HL-60/S4 (cell line): ENCODE results near the gene XRN2.

Experiments
- in situ Hi-C: fragments of 300-500 bp; cut with MboI; formaldehyde crosslinking; loops from 2 replicates; pipeline ENCODE4 v1.14.3; 2022; ENCODE audit warnings: low sequenced_read_pairs

XRN2 gene

DNA sequence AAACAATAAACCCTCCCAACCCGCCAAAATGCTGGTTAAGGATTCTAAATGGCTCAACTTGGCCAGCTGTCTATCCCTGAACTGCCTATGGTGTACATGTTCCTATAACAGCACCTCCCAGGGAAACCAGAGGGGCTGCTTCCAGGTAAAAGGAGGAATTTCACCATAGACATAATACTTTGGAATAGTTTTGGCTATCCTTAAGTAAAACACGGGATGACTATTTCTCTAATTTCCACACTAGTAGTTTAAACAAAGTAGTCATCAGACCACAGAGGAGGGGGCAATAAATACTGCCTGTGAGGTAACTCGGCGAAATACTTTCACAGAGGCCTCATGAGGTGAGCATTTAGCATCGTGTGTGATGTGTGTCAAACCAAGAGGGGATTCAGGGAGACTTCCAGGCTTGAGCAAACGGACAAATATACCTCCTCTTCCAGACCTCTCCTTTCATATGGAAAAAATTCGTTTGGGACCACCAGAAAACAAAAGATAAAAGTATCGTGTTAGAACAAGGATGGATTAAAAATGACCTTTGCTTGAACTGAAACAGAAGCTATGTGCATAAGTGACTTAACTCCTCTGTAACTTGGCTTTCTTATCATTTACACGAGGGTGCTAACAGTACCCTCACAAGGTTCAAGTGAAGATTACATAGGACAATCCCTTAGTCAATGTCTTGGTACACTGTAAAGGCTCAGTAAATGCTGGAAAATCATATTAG, 1.0 kb upstream of the XRN2 start:
- in situ Hi-C loops: no loop called here

DNA sequence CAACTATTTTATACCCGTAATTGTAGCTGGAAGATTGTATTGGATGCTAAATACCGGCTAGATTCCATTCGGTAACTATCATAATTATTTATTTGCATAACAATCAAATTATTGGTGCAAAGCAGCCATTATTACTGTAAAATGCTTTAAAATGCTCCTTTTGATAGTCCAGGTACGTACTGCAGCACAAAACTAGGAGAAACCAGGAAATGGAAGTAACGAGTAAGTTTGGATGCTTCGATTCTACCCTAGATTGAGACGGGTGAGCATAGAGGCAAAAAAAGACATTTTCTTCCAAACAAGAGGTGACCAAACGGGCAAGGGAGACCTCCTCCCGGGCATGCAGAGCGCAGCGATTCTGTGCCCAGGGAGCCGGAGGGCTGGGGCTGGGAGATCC, 469 bp upstream of the XRN2 start:
- in situ Hi-C loops: no loop called here

DNA sequence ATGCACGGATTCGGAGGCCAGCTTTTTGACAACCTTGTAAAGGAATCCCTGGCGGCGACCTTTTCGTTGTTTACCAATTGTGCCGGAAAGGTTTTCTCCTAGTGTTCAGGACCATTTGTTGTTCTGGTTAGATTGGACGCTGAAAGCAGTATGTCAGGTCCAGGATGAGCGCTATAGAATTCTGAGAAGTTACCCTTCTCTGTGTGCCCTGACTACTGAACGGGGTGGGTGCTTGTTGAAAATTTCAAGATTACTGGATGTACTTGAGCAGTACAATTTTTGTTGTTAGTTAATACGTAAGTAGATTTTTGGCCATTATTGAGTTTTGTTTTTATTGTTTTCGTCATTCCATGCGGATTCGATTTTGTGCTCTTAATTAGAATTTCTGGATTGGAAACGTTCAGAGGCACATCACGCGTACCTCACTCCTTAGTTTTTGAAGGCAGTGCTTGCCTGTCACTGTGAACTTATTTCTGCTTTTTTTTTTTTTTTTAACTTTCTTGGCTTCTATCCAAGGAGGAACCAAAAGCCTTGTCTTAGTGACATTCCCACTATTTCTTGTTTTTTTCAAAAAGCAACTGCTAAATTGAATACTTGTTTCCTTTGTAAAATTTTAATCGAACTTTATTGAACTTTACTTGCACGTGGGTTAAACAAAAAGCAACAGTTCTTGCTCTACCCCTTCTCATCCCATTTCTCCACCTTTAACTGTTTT, 898 bp downstream of the XRN2 start:
- in situ Hi-C loops: no loop called here

DNA sequence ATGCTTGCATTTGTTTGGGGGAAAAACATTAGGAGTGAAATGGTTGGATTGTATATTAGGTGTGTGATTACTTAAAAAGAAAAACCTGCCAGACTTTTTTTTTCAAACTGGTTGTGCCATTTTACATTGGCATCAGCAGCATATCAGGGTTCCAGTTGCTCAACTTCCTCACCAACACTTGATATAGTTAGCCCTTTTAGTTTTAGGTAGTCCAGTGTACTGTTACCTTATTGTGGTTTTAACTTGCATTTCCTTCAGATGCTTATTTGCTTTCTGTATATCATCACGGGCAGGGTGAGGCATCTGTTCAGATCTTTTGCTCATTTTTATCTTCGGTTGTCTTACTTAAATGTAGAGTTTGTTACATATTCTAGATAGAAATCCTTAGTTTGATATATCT, 5.2 kb downstream of the XRN2 start:
- in situ Hi-C loops: no loop called here

DNA sequence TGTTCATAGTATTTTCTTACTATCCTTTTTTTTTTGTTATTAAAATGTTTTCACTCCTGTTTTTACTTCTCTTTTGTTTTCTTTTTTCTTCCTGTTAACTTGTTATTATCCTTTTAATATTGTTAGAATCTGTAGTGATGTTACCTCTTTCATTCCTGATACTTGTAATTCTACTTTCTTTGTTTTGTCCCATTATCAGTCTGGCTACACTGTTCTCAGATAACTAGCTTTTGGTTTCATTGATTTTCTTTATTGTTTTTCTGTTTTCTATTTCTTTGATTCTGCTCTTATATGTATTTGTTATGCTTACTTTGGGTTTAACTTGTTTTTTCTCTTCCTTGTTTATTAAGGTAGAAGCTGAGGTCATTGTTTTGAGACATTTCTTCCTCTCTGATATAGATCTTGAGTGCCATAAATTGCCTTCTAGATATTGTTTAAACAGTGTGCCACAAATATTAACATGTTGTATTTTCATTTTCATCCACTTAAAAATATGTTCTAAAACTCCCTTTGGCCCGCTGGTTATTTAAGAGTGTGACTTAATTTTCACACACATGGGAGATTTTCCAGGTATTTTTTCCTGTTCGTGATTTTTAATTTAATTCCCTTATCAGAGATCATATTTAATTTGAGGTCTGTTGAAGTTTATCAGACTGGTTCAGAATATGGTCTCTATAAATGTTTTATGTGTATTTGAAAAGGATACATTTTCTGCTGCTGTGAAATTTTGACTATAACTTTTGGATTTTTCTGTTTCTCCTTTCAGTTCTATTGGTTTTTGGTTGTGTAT, 6.7 kb downstream of the XRN2 start:
- in situ Hi-C loops: no loop called here

DNA sequence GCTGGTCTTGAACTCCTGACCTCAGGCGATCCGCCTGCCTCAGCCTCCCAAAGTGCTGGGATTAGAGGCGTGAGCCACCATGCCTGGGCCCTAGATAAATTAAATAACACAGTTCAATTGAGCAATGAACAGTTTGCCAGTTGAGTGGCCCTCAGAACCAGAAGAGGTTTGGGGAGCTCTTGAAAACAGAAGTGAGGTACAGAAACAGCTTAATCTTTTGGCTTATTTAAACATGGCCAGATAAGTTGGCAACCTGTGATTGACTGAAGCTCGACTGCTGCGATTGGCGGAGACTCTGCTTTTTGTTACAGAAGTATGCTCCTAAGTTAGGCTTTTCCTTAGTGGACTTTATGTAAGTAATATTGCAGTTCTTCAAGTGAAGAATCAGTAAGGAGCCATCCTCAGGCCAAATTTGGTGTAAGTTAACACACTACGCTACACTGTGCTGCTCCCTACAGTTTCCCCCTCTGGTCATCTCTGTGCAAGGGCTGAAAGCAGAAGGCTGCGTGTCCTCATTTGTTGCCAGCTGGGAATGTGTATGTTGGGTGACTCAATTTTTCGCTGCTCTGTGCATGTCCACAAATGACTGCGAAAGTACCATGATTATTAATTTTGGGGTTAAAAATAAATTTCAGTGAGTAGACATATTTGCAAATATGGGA, 9.8 kb downstream of the XRN2 start:
- in situ Hi-C loops: no loop called here

DNA sequence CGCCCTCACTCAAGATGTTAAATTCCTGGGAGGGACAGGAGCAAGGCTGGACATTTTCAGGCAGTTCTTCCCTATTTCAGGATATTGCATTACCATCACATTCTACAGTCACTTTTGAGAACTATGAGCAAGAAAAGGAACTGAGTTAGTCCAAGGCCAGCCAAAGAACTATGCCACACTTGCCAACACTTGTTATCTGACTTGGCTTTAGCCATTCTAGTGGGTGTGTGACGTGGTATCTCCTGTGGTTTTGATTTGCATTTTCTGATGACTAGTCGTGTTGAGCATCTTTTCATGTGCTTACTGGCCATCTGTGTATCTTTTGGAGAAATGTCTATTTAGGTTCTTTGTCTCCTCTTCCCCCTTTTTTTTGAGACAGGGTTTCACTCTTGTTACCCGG, 12.0 kb downstream of the XRN2 start:
- in situ Hi-C loops: no loop called here

DNA sequence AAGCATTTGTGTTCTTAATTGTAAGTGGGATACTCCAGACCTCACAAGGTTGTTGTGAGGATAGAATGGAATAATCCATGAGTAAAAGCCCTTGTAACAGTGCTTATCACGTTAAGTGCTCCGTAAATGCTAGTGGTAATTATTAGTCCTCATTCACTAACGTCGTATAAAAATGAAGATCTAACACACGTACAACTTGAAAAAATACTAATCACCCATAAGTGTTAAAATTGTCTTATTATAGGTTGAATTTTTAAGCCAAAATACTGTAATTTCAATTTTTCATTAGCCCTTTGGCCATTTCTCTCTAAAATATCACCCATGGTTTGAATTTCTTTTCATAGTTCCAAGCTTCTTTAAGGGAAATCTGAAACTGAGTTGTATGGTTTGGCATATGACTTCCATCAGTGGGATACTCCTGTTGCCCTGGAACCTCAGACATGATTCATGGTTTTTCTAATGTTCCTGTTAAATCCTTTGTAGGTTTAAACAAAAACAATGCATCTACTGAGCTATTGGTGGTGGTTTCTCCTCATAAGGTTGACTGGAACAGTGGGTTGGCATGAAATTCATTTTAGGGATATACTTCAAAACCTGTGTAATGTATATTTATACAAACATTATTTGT, 19.1 kb downstream of the XRN2 start:
- in situ Hi-C loops: no loop called here

DNA sequence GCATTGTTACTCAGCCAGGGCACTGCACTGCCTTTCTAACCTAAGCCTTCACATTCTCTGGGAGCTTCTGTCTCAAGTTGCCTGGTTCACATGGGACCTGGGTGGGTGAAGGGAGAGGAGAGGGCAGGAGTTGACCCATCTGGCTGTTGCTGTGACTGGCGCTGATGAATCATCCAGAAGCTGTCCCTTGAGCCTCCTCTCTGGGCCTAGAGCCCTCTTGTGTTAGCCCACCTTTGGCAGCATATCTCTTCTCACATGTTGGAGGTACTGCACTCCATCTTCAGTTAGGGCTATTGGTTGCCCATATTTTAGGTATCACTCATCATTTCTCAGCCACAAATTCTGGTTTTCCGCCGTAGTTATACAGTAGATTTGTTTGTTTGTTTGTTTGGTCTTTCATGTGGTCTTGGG, 19.8 kb downstream of the XRN2 start:
- in situ Hi-C loops: no loop called here

DNA sequence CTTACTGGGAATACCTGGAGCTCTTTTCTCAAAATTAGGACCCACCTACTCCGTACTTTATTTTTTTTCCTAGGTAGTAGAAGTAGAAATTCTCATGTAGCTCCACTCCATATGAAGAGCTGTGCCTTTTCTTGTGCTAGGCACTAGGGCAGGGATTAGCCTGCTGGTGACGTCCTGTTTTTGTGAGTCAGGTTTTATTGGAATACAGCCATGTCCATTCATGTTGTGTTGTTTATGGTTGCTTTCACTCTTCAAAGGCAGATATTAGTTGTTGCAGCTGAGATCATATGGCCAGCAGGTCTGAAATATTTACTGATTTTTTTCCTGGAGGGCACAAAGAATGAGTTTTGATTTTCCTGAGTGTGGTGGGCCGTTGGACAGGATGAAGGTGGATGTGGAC, 20.5 kb downstream of the XRN2 start:
- in situ Hi-C loops: no loop called here

DNA sequence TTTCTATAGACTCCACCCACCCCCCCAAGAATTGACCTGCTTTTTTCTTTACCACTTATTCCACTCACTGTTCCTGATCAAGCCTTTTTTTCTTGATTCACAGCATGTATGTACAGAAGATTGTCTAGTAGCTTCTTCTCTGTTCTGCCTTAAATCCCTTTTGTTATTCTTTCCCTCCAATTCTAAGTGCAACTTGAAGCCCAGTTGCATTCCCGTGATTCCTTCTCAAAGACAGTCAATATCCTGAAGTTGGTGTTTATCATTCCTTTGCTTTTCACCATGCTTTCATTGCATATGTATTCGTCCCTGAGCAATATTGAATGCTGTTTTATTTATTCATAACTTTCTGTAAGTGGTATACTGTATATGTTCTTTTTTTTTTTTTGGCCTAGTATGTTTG, 21.0 kb downstream of the XRN2 start:
- in situ Hi-C loops: no loop called here

DNA sequence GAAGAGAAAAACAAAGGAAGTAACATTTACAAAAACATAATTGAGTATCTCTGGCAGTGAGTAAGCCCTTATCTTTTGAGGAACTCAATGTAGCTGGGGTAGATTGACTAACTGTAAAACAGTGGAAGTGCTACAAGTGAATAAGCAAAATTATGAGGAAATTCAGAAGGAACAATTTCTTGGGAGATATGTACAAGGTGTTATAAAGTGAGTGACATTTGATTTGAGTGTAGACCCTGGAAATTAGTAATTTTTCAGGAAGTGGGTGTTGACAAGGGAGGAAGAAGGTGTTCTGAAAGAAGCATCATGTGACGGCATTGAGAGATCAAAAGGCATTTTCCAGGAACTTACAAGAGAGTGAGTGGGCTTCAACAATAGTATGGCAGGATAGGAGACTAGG, 22.2 kb downstream of the XRN2 start:
- in situ Hi-C loops: no loop called here

DNA sequence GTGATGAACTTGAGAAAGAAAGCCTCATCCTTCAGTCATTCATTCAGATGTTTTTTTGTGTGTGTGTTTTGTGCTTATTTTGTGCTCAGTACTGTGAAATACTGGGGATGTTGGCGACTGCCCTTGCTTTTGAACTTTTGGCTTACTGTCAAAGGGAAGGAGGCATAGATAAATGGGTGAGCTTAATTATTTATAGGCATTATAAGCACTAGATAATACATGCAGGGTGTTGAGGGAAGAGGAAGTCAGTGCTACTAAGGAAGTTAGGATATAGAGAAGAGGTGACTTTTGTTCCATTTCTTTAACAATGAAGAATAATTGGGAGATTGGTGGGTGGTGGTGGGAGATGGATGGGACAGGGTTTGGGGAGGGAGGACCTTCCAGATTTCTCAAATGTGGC, 23.6 kb downstream of the XRN2 start:
- in situ Hi-C loops: no loop called here

DNA sequence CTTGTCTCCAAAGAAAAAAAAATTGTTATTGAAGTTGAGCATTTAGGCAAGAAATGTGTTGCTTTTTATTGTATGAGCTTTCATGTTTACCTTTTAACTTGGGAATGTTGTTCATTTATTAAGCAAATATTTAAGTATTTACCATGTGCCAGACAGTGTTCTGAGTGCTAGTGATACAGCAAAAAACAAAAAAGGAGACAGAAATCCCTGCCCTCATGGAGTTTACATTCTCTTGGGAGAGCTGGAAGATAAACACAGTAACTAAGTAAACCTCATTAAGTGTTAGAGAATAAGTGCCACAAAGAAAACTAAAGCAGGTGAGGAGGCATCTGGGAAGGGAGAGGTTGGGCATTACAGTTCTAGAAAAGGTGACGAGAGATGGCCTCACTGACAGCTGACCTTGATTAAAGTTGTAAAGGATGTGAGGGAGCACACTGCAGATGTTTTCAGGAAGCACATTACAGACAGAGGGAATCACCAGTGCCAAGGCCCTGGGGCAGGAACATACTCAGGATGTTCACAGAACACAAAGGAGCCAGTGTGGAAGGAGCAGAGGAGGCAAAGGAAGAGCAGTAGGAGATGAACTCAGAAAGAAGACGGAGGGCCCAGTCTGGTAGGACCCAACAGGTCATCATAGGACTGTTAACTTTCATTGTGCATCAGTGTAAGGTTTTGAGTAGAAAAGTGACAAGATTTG, 33.5 kb downstream of the XRN2 start:
- in situ Hi-C loops: no loop called here

DNA sequence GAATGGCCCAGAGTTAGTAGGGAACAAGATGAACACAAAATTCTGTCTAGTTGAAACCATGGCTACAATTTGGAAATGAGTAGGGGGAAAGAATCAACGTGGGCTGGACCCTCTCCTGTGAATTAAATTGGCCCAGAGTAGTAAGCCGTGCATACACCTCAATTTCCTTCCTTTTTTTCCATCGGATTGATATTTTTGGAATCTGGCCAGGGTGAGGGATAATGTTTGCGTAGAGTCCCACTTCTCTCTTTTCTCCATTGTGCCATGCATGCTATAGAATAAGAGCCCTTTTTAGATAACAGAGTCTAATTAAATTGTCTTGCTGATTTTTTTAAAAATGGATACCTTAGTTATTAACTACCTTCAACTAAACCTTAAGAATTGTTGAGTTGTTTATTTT, 35.2 kb downstream of the XRN2 start:
- in situ Hi-C loops: no loop called here

DNA sequence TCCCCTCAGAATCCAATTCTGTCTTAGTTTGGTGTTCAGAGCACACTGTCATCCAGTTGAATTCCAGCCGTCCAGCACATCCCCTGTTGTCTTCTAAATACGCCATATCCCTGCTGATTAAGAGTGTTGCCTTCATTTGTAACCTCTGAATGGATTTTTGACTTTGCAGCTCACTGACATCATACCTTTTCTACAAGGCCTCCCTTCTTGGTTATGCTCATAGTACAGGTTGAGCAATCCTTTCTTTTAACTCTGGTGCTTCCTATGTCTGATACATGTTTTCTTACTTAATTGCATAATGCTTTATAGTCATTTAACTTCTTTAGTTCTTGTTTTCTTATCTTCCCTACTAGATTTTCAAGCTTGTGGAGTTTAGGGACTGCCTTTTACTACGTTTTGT, 36.4 kb downstream of the XRN2 start:
- in situ Hi-C loops: no loop called here

DNA sequence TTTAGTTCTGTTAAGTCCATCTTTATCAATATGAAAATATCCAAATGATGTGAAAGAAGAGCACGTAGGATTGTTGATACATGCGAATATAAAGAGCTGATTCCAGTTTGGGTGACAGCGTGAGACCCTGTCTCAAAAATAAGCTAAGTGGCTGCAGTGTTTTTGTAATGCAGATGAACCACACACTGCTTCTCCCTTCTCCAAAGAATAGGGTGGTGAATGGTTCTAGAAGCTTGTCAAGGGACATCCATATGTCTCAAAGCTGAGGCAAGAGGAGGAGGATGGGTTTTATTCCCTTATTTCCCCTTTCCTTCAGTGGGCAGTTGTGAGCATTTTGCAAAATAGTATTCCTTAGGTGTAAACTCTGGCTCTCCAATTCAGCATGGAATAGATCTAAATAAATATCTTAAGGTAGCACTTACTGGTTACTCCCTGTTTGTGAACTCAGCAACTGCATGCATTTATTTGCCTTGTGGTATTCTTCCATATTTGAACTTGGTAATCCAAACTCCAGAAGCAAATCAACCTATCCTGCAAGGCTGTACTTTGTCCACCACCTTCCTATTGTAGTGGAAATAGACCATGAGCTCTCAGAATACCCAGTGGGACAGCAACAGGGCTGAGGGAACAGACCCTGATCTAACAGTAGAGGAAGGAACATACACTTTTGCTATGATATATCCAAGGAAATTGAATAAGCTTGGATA, 38.0 kb downstream of the XRN2 start:
- in situ Hi-C loops: no loop called here

DNA sequence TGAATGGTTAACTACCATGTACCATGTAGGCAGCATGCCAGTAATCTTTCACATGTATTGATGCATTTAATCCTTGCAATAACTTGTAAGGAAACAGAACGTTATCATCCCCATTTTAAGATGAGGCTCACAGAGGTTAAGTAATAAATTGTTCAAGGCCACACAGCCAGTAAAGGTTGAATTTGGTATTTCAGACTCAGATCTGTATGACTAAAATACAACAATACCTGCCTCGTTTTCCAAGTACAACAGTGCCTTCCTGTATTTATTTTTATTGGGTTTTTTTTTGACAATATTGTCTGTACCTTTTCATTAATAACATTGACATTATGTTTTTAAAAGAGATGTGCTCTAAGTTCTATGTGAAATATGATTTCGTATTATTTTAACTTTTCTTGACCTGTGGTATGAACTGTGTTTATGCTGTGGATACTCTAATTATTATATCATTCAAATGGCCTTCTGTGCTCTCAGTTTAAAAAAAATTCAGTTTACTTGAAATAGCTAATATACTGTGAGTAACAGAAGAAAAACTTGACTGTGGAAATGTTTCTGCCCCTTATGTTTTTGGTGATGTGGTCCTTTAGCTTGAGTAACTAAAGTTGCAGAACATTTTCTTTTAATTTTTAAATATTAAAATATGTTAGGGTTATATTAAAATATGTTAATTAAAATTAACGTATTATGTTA, 39.7 kb downstream of the XRN2 start:
- in situ Hi-C loops: no loop called here

DNA sequence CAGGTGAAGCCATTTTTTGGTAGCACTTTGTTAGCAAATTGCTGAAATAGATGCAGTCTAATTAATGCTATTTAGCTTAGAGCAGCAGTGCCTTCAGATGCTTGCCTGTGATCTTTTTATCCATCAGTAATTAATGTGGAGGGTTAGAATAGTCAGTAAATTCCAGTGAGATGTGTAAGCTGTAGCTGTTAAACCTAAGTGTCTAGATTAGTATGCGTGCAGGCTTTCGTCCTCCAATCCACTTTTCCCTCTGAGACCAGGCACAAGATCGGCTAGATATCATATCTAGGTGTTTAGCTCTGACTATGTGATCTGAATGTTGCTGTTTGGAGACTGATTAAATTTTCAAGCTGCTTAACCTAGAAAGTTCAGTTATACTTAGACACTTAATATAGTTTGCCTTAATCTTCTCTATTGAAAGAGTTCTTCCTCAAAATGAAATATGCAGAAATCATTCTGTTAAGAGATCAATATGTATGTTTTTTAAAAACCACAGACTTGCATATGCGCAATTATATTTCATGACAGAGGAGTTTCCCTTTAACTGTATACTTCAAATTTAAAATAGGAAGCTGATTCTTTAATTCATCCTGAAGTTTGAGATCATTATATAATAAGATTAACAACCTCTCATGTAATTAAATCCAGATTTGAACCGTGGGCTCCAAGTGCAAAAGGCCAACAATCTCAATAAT, 41.2 kb downstream of the XRN2 start:
- in situ Hi-C loops: no loop called here
